Thyroid gland (tissue), 4 donors: ENCODE data around the gene FRMPD1.

Experiments
- CTCF ChIP-seq, 6 experiments: fragments of 200-600 bp in 3 of 6; fragments of 450-650 bp in 3 of 6; sonication (generic) in 3 of 6; IDR thresholded peaks; one replicate each; pipeline ENCODE4 v1.5.1; 2016 to 2019; ENCODE audit warnings: antibody characterized with exemption in 6 of 6, mild to moderate bottlenecking in 2 of 6, inconsistent platforms in 1 of 6, moderate library complexity in 1 of 6
- POLR2A ChIP-seq, 2 donors: fragments of 450-650 bp; IDR thresholded peaks; one replicate each; pipeline ENCODE4 v1.6.1; 2017; ENCODE audit warnings: antibody characterized with exemption in 2 of 2, mild to moderate bottlenecking in 2 of 2, moderate library complexity in 1 of 2

GRCh38 chr9:37778534-37778933 lies 127.8 kb downstream of the FRMPD1 start:
- no peak for TF ChIP-seq CTCF (IDR thresholded peaks at IDR 0.05)
- TF ChIP-seq POLR2A (IDR thresholded peaks at IDR 0.05) = no peak
